NAMALWA (cell line): Measurements from ENCODE around the gene RAD51B.
A peak's percentile ranks its signal among the peaks of the same experiment; 100 is the strongest.

Source experiments
- DNase-seq: peaks from one replicate; pipeline ENCODE4 v3.0.0-alpha.2; 2015; ENCODE audit warnings: low spot score

RAD51B gene

GRCh38 chr14:67835596-67835995 is 16.0 kb downstream of the RAD51B start:
- no peak for DNase-seq

- DNase-seq = peak; percentile 72
Observed at GRCh38 chr14:67837011-67837624, 17.5 kb downstream of the RAD51B start.

- no peak for DNase-seq
Observed at GRCh38 chr14:67846029-67846610, 26.5 kb downstream of the RAD51B start.

- no peak for DNase-seq
Observed at GRCh38 chr14:67850066-67850830, 30.7 kb downstream of the RAD51B start.

- no peak for DNase-seq
Observed at GRCh38 chr14:67851785-67852410, 32.3 kb downstream of the RAD51B start.

- no peak for DNase-seq
Observed at GRCh38 chr14:67852926-67853604, 33.5 kb downstream of the RAD51B start.

GRCh38 chr14:67853715-67854114 is 34.1 kb downstream of the RAD51B start:
- no peak for DNase-seq

GRCh38 chr14:67856827-67857226 is 37.2 kb downstream of the RAD51B start:
- no peak for DNase-seq

GRCh38 chr14:67857778-67858350 is 38.3 kb downstream of the RAD51B start:
- DNase-seq = no peak

- DNase-seq = no peak
Observed at GRCh38 chr14:67859169-67859749, 39.7 kb downstream of the RAD51B start.

GRCh38 chr14:67863223-67863622 is 43.6 kb downstream of the RAD51B start:
- no peak for DNase-seq

GRCh38 chr14:67875175-67876006 is 55.8 kb downstream of the RAD51B start:
- DNase-seq = no peak

- DNase-seq = no peak
Observed at GRCh38 chr14:67879026-67879425, 59.4 kb downstream of the RAD51B start.

GRCh38 chr14:67881225-67881624 is 61.6 kb downstream of the RAD51B start:
- no peak for DNase-seq

- DNase-seq = no peak
Observed at GRCh38 chr14:67882986-67883555, 63.5 kb downstream of the RAD51B start.

- peak; percentile 3 for DNase-seq
Observed at GRCh38 chr14:67883717-67884116, 64.1 kb downstream of the RAD51B start.

GRCh38 chr14:67886191-67886590 is 66.6 kb downstream of the RAD51B start:
- DNase-seq = no peak

- no peak for DNase-seq
Observed at GRCh38 chr14:67887478-67887877, 67.9 kb downstream of the RAD51B start.

GRCh38 chr14:67889455-67889854 is 69.9 kb downstream of the RAD51B start:
- DNase-seq = no peak

- DNase-seq = no peak
Observed at GRCh38 chr14:67892466-67893100, 73.0 kb downstream of the RAD51B start.
